PFSK-1 (cell line): ENCODE measurements around the gene COL4A2.

Experiments
- FOXP2 ChIP-seq: optimal IDR thresholded peaks from 2 replicates; pipeline ENCODE3; 2011; ENCODE audit warnings: borderline replicate concordance, control low read depth, inconsistent platforms; ENCODE audit not compliant: insufficient read depth; ENCODE audit errors: extremely low read length, extremely low read depth
- POLR2AphosphoS5 ChIP-seq: IDR thresholded peaks from 2 replicates; pipeline ENCODE4 v1.6.1; 2012; ENCODE audit warnings: low read depth, mild to moderate bottlenecking, control low read depth, low read length, moderate library complexity
- REST ChIP-seq, 2 experiments: IDR thresholded peaks; 2 replicates each; pipeline versions ENCODE4 v1.6.1 to v1.8.0; 2011 to 2012; ENCODE audit warnings: low read depth in 2 of 2, low read length in 2 of 2, control low read depth in 1 of 2, inconsistent platforms in 1 of 2, mild to moderate bottlenecking in 1 of 2, moderate library complexity in 1 of 2; ENCODE audit not compliant: insufficient read depth in 1 of 2
- SIN3A ChIP-seq: IDR thresholded peaks from 2 replicates; pipeline ENCODE4 v1.6.1; 2012; ENCODE audit warnings: mild to moderate bottlenecking, low read length, moderate library complexity, borderline replicate concordance; ENCODE audit not compliant: insufficient read depth
- TAF1 ChIP-seq: IDR thresholded peaks from 2 replicates; pipeline ENCODE4 v1.6.1; 2012; ENCODE audit warnings: low read length, control low read depth, borderline replicate concordance; ENCODE audit not compliant: insufficient read depth

- no peak for TF ChIP-seq TAF1
- TF ChIP-seq POLR2AphosphoS5 = no peak
- TF ChIP-seq REST (IDR thresholded peaks at IDR 0.05; ENCODE audit: insufficient read depth in 1 of 2, low read depth in 2 of 2, low read length in 2 of 2) = no peak
- TF ChIP-seq SIN3A = no peak
- TF ChIP-seq FOXP2 = no peak
These were observed 129.2 kb downstream of the COL4A2 start for GRCh38 chr13:110436276-110436675.
